HEK293T (cell line): ENCODE data around the gene CRYBB3.

Source experiments
- CTCF ChIA-PET: fragments of 350-600 bp; formaldehyde crosslinking; extraction: SDS; loops from one replicate; lab custom pipeline; 2021; ENCODE audit warnings: antibody characterized with exemption, inconsistent platforms; lab: Yijun Ruan, JAX
- POLR2A ChIA-PET: fragments of 350-600 bp; formaldehyde crosslinking; extraction: SDS; loops from one replicate; lab custom pipeline; 2020; ENCODE audit warnings: antibody characterized with exemption, inconsistent platforms; lab: Yijun Ruan, JAX
- DNase-seq: peaks from one replicate; pipeline ENCODE4 v3.0.0; 2012; ENCODE audit warnings: mixed read lengths; ENCODE audit errors: extremely low spot score
- ARNT ChIP-seq: fragments of 450-650 bp; IDR thresholded peaks from 2 replicates; pipeline ENCODE4 v1.6.1; 2017; ENCODE audit warnings: mild to moderate bottlenecking
- BHLHE40 ChIP-seq: fragments of 450-650 bp; IDR thresholded peaks from 2 replicates; pipeline ENCODE4 v1.6.1; 2016; ENCODE audit warnings: mild to moderate bottlenecking, moderate library complexity, borderline replicate concordance
- CTBP1 ChIP-seq: fragments of 450-650 bp; IDR thresholded peaks from 2 replicates; pipeline ENCODE4 v1.6.1; 2016; ENCODE audit warnings: borderline replicate concordance
- ELF4 ChIP-seq: fragments of 450-650 bp; IDR thresholded peaks from 2 replicates; pipeline ENCODE4 v1.6.1; 2017; ENCODE audit warnings: antibody characterized with exemption
- FOXA1 ChIP-seq: fragments of 450-650 bp; IDR thresholded peaks from 2 replicates; pipeline ENCODE4 v1.6.1; 2016; ENCODE audit warnings: mild to moderate bottlenecking
- FOXK2 ChIP-seq: fragments of 450-650 bp; IDR thresholded peaks from 2 replicates; pipeline ENCODE4 v1.6.1; 2016; ENCODE audit warnings: mild to moderate bottlenecking
- FOXM1 ChIP-seq: fragments of 450-650 bp; IDR thresholded peaks from 2 replicates; pipeline ENCODE4 v1.6.1; 2017; ENCODE audit warnings: mild to moderate bottlenecking, borderline replicate concordance
- HDGF ChIP-seq: fragments of 450-650 bp; IDR thresholded peaks from 2 replicates; pipeline ENCODE4 v1.6.1; 2017; ENCODE audit warnings: antibody characterized with exemption, borderline replicate concordance
- L3MBTL2 ChIP-seq: fragments of 450-650 bp; conservative IDR thresholded peaks from 2 replicates; pipeline ENCODE4 v1.6.1; 2016; ENCODE audit warnings: mild to moderate bottlenecking
- LEF1 ChIP-seq: fragments of 450-650 bp; IDR thresholded peaks from 2 replicates; pipeline ENCODE4 v1.6.1; 2017; ENCODE audit warnings: mild to moderate bottlenecking, borderline replicate concordance
- NFRKB ChIP-seq: fragments of 450-650 bp; IDR thresholded peaks from 2 replicates; pipeline ENCODE4 v1.6.1; 2016; ENCODE audit warnings: mild to moderate bottlenecking, moderate library complexity
- SP1 ChIP-seq: fragments of 450-650 bp; IDR thresholded peaks from 2 replicates; pipeline ENCODE4 v1.6.1; 2017
- SUZ12 ChIP-seq: fragments of 450-650 bp; IDR thresholded peaks from 2 replicates; pipeline ENCODE4 v1.6.1; 2016; ENCODE audit warnings: mild to moderate bottlenecking
- TARDBP ChIP-seq: fragments of 450-650 bp; IDR thresholded peaks from 2 replicates; pipeline ENCODE4 v1.6.1; 2016
- ZNF384 ChIP-seq: fragments of 450-650 bp; IDR thresholded peaks from 2 replicates; pipeline ENCODE4 v1.6.1; 2016
- TF ChIP-seq, protein P1 (sequence below): fragments of 450-650 bp; IDR thresholded peaks from 2 replicates; pipeline ENCODE4 v1.6.1; 2016

Gene CRYBB3

DNA sequence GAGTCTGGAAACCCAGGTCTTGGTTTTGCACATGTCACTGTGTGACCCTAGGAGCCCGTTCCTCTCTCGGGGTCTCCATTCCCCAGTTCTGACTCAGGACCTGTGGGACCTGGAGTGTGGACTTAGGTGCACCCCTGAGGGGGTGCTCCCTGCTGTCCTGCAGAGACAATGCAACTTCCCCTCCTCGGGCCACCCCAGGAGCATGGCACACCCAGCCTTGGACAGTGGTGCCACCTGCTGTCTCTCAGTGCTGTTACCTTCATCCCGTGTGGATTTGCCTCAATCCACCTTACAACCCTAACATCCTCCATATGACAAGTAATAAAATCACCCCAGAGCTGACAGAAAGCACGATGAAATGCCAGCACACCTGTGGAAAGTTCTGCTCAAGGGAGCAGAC, 27.5 kb upstream of the CRYBB3 start:
- DNase-seq: no peak
- ChIA-PET POLR2A (no interaction called here), CTCF (interaction anchor here (0.6 kb wide), 1 partner anchor 93 kb away, joined by 4 read pairs; no protein-coding TSS in a partner anchor)
- TF ChIP-seq FOXA1: no peak
- TF ChIP-seq CTBP1: no peak
- TF ChIP-seq BHLHE40: no peak
- no peak for TF ChIP-seq L3MBTL2
- TF ChIP-seq, protein P1, sequence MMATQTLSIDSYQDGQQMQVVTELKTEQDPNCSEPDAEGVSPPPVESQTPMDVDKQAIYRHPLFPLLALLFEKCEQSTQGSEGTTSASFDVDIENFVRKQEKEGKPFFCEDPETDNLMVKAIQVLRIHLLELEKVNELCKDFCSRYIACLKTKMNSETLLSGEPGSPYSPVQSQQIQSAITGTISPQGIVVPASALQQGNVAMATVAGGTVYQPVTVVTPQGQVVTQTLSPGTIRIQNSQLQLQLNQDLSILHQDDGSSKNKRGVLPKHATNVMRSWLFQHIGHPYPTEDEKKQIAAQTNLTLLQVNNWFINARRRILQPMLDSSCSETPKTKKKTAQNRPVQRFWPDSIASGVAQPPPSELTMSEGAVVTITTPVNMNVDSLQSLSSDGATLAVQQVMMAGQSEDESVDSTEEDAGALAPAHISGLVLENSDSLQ: no peak
- no peak for TF ChIP-seq FOXM1
- TF ChIP-seq SP1: no peak
- no peak for TF ChIP-seq ZNF384
- TF ChIP-seq TARDBP: no peak
- TF ChIP-seq ELF4: no peak
- no peak for TF ChIP-seq FOXK2
- no peak for TF ChIP-seq ARNT
- no peak for TF ChIP-seq HDGF

DNA sequence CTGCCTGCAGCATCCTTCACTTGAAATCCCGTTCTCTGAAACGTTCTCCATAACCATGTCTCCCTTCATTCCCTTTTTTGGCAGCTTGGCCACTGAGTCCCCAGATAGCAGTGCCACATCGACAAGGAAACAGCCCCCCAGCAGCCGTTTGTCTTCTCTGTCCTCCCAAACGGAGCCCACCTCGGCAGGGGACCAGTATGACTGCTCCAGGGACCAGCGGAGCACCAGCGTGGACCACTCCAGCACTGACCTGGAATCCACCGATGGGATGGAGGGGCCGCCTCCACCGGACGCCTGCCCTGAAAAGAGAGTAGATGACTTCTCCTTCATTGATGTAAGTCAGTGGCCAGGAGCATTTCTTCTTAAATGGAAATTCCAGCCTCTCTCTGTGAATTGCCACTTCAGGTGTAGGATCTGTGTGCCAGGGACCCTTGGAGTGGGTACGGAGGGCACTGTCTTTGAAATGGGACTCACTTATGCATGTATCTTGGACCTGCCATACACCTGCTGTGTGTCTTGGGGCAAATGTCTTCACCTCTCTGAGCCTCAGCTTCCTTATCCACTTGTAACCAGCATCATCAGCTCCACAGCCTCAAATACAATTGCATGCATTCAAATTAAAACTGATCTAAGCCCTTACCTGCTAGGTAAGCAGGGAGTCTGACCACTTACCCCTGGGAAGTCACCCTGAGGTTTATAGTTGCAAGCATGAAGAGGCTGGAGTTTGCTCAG, 25.3 kb upstream of the CRYBB3 start:
- DNase-seq: no peak
- ChIA-PET POLR2A (no interaction called here), CTCF (no interaction called here)
- no peak for TF ChIP-seq FOXK2
- TF ChIP-seq CTBP1: no peak
- no peak for TF ChIP-seq SUZ12
- no peak for TF ChIP-seq LEF1
- no peak for TF ChIP-seq TARDBP
- TF ChIP-seq L3MBTL2: no peak
- no peak for TF ChIP-seq ELF4
- no peak for TF ChIP-seq ARNT
- TF ChIP-seq FOXA1: no peak

DNA sequence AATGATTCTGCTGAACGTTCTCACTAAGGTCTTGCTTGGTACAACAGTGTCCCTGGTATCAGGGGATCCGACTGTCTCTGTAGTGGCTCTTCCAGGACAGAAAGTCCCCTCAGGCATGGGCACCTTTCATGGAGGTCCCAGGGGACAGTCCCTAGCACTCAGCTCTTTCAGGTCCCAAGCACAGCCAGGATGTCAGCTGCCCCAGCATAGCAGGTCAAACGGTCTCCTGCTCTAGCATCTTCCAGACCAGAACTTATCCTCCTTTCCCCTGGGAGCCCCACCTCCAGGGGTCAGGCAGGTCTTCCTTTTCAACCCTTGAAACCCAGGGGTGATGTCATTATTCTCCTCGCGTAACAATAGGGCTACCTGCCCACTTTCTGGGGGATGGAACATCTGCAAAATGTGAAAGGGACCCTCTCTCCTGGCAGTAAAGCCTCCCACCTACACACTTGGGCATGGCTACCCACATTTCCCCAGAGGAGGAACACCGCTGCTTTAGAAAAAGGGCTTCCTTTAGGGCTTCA, 24.7 kb upstream of the CRYBB3 start:
- ChIA-PET CTCF (no interaction called here), POLR2A (no interaction called here)
- no peak for DNase-seq
- TF ChIP-seq CTBP1 (no peak), SUZ12 (no peak), L3MBTL2 (no peak), FOXA1 (no peak), NFRKB (no peak), ARNT (no peak), FOXM1 (no peak), HDGF (no peak), SP1 (no peak), TARDBP (no peak), ZNF384 (no peak), BHLHE40 (no peak), FOXK2 (no peak)
- TF ChIP-seq, protein P1: no peak

DNA sequence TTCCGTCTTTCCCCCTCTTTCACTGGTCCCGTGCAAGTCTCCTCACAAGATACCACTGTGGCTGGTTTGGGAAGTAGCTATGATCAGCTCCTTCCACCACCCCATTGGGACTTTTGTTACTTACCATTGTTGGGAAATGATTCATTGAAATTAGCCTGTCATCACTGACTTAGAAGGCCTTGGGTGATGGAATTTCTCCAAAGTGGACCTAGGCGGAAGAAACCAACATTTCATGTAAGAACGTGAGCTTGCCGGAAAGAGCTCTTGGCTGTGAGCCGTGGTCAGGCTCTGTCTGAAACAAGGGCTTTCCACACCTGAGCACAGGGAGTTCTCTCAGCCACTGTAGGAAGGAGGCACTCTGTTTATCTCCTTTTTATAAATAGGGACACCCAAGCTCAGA, 23.5 kb upstream of the CRYBB3 start:
- TF ChIP-seq FOXA1: no peak
- TF ChIP-seq CTBP1: no peak
- no peak for TF ChIP-seq BHLHE40
- TF ChIP-seq ZNF384: no peak
- TF ChIP-seq, protein P1: no peak
- TF ChIP-seq SP1: no peak
- no peak for TF ChIP-seq ELF4
- TF ChIP-seq ARNT: no peak
- TF ChIP-seq NFRKB: no peak
- no peak for TF ChIP-seq TARDBP
- no peak for TF ChIP-seq LEF1
- no peak for TF ChIP-seq FOXM1
- no peak for TF ChIP-seq SUZ12
- TF ChIP-seq FOXK2: no peak
- TF ChIP-seq L3MBTL2: no peak
- no peak for TF ChIP-seq HDGF
- ChIA-PET POLR2A (no interaction called here), CTCF (no interaction called here)
- DNase-seq: no peak

DNA sequence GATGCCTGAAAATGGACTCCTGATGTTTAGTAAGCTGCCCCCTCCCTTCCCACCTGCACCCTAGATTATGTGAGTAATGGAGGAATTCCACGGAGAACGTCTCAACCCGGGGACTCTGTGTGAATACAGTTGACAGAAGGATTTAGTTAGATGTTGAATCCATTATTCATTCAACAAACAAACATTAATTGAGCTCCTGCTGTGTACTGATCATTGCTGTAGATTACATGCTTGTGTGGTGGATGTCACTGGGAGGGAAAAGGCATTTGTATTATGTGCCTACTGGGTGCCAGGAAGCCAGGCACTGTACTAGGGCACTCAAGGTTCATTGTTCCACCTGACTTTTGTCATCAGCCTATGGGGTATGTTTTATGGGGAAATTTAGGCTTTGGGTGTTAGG, 22.9 kb upstream of the CRYBB3 start:
- no peak for TF ChIP-seq ARNT
- TF ChIP-seq LEF1: no peak
- no peak for TF ChIP-seq L3MBTL2
- TF ChIP-seq, protein P1: no peak
- no peak for TF ChIP-seq FOXA1
- no peak for TF ChIP-seq FOXK2
- TF ChIP-seq FOXM1: no peak
- no peak for TF ChIP-seq ZNF384
- TF ChIP-seq NFRKB: no peak
- TF ChIP-seq SP1: no peak
- ChIA-PET CTCF (no interaction called here), POLR2A (no interaction called here)
- no peak for DNase-seq
